HepG2 (cell line): Measurements from ENCODE around the gene VCPKMT. TPM values are rescaled to one million over a fixed set of nuclear protein-coding genes. Genes with fewer than 3 reads are reported as not detected.

Experiments used
- GABPB1 ChIP-seq: IDR thresholded peaks from 2 replicates; pipeline ENCODE4 v1.6.1; 2016; ENCODE audit warnings: mild to moderate bottlenecking, missing genetic modification reagents, moderate library complexity, missing compliant biosample characterization
- GZF1 ChIP-seq: sonication (generic); formaldehyde crosslinking; IDR thresholded peaks from 2 replicates; pipeline ENCODE4 v1.5.1; 2020; ENCODE audit warnings: mild to moderate bottlenecking, missing genetic modification reagents
- JUND ChIP-seq: sonication (generic); formaldehyde crosslinking; IDR thresholded peaks from 2 replicates; pipeline ENCODE4 v1.8.0; 2022; ENCODE audit warnings: mild to moderate bottlenecking, missing genetic modification reagents
- RCOR2 ChIP-seq: IDR thresholded peaks from 2 replicates; pipeline ENCODE4 v1.6.1; 2016; ENCODE audit warnings: missing biosample characterization, missing genetic modification reagents
- ZNF280D ChIP-seq: sonication (generic); formaldehyde crosslinking; IDR thresholded peaks from 2 replicates; pipeline ENCODE4 v1.5.1; 2020; ENCODE audit warnings: mild to moderate bottlenecking, missing genetic modification reagents
- ZNF33B ChIP-seq: sonication (generic); formaldehyde crosslinking; IDR thresholded peaks from 2 replicates; pipeline ENCODE4 v1.5.1; 2020; ENCODE audit warnings: mild to moderate bottlenecking, missing genetic modification reagents
- ZNF770 ChIP-seq: sonication (generic); formaldehyde crosslinking; IDR thresholded peaks from 2 replicates; pipeline ENCODE4 v1.5.0; 2020; ENCODE audit warnings: mild to moderate bottlenecking, missing genetic modification reagents
- polyA plus RNA-seq, 8 experiments: library from polyadenylated mRNA; depleted of rRNA in 3 of 8; stranded (reverse) in 7 of 8; unstranded in 1 of 8; fragments of >200 nt; fragmentation: Illumina TruSeq in 4 of 8; extraction: Trizol in 4 of 8; gene quantifications; 2 replicates each; pipeline versions ENCODE4 v1.2.1 to v1.2.3, GENCODE V29; 2011 to 2016; ENCODE audit warnings: low read depth in 4 of 8, missing spikeins in 1 of 8, mixed read lengths in 1 of 8; ENCODE audit not compliant: insufficient read depth in 1 of 8
- total RNA-seq, 5 experiments: library from RNA; depleted of rRNA; stranded (reverse); fragments of >200 nt; fragmentation: Illumina TruSeq; extraction: Trizol; gene quantifications; 2 replicates each; pipeline ENCODE4 v1.2.3, GENCODE V29; 2016; ENCODE audit warnings: low read depth in 1 of 5
- TF ChIP-seq, protein P1 (sequence below): sonication (generic); formaldehyde crosslinking; IDR thresholded peaks from 2 replicates; pipeline ENCODE4 v1.4.0; 2020; ENCODE audit warnings: missing genetic modification reagents, borderline replicate concordance
- TF ChIP-seq, protein P2 (sequence below): sonication (generic); formaldehyde crosslinking; IDR thresholded peaks from 2 replicates; pipeline ENCODE4 v1.5.0; 2020; ENCODE audit warnings: mild to moderate bottlenecking, missing genetic modification reagents
- TF ChIP-seq, protein P3 (sequence below): IDR thresholded peaks from 2 replicates; pipeline ENCODE4 v1.6.1; 2012; ENCODE audit warnings: low read depth, low read length, improper control_type of control experiment
- TF ChIP-seq, protein P4 (sequence below): IDR thresholded peaks from 2 replicates; pipeline ENCODE4 v1.6.1; 2016; ENCODE audit warnings: low read depth, missing genetic modification reagents, missing compliant biosample characterization

Gene VCPKMT
- total and polyA plus RNA-seq, 2 of the 13 experiments (the other 11 are each of a cell fraction or from before 2014, with no cell fraction given): 3.9 to 5.4 TPM

GRCh38 chr14:50062438-50063085, 53.8 kb downstream of the VCPKMT start (continued):
- TF ChIP-seq ZNF770 (CRISPR knock-in tag) (no peak), ZNF280D (CRISPR knock-in tag) (peak; percentile 43; the same call in 1 of the 2 replicates), JUND (CRISPR knock-in tag) (peak; percentile 67), GABPB1 (CRISPR knock-in tag) (no peak), ZNF33B (CRISPR knock-in tag) (no peak), RCOR2 (no peak), GZF1 (CRISPR knock-in tag) (no peak)
- TF ChIP-seq, protein P1, sequence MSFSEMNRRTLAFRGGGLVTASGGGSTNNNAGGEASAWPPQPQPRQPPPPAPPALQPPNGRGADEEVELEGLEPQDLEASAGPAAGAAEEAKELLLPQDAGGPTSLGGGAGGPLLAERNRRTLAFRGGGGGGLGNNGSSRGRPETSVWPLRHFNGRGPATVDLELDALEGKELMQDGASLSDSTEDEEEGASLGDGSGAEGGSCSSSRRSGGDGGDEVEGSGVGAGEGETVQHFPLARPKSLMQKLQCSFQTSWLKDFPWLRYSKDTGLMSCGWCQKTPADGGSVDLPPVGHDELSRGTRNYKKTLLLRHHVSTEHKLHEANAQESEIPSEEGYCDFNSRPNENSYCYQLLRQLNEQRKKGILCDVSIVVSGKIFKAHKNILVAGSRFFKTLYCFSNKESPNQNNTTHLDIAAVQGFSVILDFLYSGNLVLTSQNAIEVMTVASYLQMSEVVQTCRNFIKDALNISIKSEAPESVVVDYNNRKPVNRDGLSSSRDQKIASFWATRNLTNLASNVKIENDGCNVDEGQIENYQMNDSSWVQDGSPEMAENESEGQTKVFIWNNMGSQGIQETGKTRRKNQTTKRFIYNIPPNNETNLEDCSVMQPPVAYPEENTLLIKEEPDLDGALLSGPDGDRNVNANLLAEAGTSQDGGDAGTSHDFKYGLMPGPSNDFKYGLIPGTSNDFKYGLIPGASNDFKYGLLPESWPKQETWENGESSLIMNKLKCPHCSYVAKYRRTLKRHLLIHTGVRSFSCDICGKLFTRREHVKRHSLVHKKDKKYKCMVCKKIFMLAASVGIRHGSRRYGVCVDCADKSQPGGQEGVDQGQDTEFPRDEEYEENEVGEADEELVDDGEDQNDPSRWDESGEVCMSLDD: no peak
- TF ChIP-seq, protein P2, sequence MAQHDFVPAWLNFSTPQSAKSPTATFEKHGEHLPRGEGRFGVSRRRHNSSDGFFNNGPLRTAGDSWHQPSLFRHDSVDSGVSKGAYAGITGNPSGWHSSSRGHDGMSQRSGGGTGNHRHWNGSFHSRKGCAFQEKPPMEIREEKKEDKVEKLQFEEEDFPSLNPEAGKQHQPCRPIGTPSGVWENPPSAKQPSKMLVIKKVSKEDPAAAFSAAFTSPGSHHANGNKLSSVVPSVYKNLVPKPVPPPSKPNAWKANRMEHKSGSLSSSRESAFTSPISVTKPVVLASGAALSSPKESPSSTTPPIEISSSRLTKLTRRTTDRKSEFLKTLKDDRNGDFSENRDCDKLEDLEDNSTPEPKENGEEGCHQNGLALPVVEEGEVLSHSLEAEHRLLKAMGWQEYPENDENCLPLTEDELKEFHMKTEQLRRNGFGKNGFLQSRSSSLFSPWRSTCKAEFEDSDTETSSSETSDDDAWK: no peak
- TF ChIP-seq, protein P3, sequence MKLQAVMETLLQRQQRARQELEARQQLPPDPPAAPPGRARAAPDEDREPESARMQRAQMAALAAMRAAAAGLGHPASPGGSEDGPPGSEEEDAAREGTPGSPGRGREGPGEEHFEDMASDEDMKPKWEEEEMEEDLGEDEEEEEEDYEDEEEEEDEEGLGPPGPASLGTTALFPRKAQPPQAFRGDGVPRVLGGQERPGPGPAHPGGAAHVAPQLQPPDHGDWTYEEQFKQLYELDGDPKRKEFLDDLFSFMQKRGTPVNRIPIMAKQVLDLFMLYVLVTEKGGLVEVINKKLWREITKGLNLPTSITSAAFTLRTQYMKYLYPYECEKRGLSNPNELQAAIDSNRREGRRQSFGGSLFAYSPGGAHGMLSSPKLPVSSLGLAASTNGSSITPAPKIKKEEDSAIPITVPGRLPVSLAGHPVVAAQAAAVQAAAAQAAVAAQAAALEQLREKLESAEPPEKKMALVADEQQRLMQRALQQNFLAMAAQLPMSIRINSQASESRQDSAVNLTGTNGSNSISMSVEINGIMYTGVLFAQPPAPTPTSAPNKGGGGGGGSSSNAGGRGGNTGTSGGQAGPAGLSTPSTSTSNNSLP: no peak; the same call in 1 of the 2 replicates
- TF ChIP-seq, protein P4, sequence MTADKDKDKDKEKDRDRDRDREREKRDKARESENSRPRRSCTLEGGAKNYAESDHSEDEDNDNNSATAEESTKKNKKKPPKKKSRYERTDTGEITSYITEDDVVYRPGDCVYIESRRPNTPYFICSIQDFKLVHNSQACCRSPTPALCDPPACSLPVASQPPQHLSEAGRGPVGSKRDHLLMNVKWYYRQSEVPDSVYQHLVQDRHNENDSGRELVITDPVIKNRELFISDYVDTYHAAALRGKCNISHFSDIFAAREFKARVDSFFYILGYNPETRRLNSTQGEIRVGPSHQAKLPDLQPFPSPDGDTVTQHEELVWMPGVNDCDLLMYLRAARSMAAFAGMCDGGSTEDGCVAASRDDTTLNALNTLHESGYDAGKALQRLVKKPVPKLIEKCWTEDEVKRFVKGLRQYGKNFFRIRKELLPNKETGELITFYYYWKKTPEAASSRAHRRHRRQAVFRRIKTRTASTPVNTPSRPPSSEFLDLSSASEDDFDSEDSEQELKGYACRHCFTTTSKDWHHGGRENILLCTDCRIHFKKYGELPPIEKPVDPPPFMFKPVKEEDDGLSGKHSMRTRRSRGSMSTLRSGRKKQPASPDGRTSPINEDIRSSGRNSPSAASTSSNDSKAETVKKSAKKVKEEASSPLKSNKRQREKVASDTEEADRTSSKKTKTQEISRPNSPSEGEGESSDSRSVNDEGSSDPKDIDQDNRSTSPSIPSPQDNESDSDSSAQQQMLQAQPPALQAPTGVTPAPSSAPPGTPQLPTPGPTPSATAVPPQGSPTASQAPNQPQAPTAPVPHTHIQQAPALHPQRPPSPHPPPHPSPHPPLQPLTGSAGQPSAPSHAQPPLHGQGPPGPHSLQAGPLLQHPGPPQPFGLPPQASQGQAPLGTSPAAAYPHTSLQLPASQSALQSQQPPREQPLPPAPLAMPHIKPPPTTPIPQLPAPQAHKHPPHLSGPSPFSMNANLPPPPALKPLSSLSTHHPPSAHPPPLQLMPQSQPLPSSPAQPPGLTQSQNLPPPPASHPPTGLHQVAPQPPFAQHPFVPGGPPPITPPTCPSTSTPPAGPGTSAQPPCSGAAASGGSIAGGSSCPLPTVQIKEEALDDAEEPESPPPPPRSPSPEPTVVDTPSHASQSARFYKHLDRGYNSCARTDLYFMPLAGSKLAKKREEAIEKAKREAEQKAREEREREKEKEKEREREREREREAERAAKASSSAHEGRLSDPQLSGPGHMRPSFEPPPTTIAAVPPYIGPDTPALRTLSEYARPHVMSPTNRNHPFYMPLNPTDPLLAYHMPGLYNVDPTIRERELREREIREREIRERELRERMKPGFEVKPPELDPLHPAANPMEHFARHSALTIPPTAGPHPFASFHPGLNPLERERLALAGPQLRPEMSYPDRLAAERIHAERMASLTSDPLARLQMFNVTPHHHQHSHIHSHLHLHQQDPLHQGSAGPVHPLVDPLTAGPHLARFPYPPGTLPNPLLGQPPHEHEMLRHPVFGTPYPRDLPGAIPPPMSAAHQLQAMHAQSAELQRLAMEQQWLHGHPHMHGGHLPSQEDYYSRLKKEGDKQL (CRISPR knock-in tag): no peak
